ENCODE measurements around the gene MRPL10.

- TF ChIP-seq CTCF (IDR thresholded peaks at IDR 0.05): peak in 3 of 4 experiments; percentile 53 to 68 (median 60)
- no peak for TF ChIP-seq POLR2AphosphoS5 (IDR thresholded peaks at IDR 0.05)
- no peak for TF ChIP-seq POLR2A (IDR thresholded peaks at IDR 0.05)
- TF ChIP-seq EP300 (IDR thresholded peaks at IDR 0.05): no peak
These were observed 41.5 kb downstream of the MRPL10 start for GRCh38 chr17:47789611-47790561.

Measured in gastroesophageal sphincter (tissue), 3 donors.